ENCODE measurements around the gene CCDC187.

The CCDC187 gene

GRCh38 chr9:136297016-136297691 is 6.7 kb downstream of the CCDC187 start:
- no peak for DNase-seq

GRCh38 chr9:136296434-136297015 is 7.4 kb downstream of the CCDC187 start:
- no peak for DNase-seq

DNA sequence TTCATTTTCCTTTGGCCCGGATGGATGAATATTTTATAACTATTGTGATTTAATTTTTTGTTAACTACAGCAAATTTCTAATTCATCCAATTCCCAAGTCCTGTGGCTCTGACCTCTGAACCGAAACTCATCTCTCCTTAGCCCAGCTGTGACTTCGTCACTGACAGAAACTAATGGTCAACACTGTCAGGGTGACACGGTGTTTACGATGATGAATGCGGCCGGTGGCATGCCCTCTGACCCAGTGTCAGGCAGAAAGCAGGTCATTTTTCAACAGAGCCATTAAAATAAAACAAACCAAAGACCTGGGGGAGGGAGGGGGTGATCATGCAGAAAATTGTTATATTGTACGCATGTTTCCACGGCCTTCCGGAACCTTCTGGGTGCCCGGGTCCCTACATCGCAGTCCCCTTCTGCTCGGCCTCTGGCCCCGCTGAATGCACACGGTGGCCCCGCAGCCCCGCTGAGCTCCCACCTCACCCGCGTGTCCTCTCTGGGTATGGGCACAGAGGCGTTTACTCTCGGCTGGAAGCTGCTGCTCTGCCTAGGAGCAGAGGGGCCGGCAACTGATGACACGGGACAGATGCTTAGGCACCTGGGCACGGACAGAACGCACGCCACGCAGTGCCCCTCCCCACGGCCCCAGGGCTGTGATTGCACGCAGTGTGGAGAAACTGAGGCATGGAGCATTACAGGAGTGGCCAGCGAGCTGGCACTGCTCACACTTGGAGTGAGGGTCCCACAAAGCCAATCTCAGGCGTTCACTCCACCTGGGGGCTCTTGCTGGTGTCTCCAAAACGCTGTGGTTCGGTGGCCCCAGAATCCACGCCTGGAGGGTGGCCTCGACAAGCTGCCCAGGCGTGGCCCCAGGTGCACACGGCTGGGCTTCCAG is 8.1 kb downstream of the CCDC187 start:
- DNase-seq, result no peak

DNA sequence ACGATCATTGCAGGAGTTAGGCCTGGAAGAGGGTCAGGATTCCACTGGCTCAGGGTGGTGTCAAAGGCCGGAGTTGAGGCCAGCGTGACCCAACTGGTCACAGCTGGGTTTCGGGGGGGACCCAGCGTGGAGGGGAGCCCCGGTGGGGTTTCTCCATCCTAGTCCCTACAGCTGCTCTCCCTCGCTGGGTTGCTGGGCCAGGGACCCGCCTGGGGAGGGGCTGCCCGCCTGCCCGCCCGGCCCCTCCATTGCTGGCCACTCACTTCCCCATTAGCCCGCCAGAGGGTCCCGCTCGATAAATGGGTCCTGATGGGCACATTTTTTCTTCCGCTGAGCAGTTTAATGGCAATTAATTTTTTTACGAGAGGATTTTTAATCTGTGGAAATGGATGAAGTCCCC is 8.8 kb downstream of the CCDC187 start:
- no peak for DNase-seq

- no peak for DNase-seq
Measured at GRCh38 chr9:136294437-136294836, 9.5 kb downstream of the CCDC187 start.

GRCh38 chr9:136293476-136294077 is 10.3 kb downstream of the CCDC187 start:
- DNase-seq, result no peak

- DNase-seq, result no peak
Measured at GRCh38 chr9:136292591-136293448, 11.1 kb downstream of the CCDC187 start.

DNA sequence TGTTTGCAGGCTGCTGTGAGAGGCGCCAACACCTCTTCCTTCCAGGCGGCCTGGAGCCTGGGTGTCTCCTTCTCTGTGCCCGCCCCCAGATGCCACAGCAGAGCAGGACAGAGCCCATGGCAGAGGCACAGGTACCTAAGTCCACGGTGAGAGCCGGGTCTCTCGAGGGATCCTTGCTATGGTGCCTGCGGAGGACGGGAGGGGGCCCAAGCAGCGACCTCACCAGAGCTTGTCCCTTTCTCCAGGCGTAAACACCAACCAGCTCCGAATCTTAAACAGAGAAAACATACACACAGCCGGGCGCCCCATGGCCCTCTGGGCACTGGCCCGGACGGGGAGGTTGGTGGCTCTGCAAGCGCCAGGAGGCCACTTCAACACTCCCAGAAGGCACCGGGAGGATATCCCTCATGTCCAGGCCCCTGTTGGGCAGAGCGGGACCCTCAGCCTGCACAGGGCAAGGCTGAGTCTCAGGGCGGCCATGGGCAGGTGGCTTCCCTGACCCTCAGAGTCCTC is 11.8 kb downstream of the CCDC187 start:
- no peak for DNase-seq

DNA sequence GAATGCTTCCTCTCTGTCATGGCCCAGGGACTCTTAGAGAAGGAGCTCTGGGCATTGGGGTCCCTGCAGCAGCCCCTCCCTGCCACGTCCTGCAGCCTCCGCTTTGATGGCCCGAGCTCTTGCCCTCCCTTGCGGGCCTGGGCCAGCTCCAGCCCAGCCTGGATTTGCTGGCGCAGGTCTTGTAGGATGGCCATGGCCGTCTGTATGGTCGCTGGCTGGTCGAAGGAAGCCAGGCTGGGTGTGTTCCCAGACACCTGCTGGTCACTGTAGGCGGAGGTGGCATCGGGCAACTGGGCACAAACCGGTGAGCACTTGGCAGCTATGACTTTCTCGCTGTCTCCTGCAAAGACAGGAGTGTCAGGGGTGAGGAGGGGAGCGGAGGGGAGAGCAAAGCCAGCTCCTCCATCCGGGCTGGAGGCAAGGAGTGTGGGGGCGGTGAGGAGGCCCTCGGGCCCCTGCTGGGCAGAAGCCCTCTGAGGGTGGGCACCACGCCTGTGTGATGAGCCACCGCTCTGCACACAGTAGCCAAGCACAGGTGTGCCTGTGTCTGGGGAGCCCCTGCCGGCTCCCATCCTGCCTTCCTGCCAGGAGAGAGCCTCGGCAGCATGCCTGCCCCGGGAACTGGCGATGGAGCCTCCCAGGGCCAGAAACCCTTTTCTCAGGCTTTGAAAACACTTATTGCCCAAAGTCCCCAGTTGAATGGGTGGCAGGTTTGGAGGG is 12.4 kb downstream of the CCDC187 start:
- no peak for DNase-seq

- DNase-seq, result no peak
Measured at GRCh38 chr9:136290508-136291000, 13.3 kb downstream of the CCDC187 start.

DNA sequence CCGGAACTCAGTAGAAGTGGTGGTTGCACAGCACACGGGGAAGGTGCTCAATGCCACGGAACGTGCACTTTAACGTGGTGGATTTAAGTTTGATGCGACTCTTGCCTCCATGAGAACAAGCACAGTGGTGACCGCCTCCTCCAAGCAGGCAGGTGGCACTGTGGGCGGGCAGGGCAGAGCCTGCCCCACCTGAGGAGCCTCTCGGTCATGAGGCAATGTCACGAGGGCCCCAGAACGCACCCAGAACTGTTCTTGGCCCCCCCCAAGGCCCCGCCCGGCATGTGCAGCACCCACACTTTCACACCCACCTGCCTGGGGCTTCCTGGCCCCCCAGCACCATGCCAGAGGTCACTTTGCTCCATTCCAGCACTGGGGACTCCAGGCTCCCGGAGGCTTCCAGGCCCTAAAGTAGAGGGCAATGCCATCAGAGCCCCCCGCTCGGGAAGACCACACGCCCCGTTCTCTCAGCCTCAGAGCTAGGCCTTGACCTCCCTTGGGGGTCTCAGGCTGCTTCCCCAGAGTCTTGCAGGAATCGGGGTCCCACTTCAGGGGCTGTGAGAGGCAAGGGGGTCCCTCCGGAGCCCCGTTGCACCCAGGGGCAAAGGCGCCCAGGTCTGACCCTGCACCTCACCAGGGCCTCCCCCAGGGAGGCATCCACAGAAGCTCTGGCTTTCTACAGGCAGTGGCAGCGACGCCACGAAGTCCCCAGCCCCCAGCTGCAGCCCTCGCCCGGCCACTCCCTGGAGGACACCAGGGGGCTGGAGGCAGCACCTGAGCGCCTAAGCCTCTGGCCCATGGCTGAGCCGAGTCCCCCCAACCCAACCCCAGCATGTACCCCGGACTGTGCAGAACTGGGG is 14.0 kb downstream of the CCDC187 start:
- DNase-seq, result no peak

- DNase-seq, result no peak
Measured at GRCh38 chr9:136287960-136288753, 15.7 kb downstream of the CCDC187 start.

- DNase-seq, result no peak
Measured at GRCh38 chr9:136286987-136287379, 16.9 kb downstream of the CCDC187 start.

DNA sequence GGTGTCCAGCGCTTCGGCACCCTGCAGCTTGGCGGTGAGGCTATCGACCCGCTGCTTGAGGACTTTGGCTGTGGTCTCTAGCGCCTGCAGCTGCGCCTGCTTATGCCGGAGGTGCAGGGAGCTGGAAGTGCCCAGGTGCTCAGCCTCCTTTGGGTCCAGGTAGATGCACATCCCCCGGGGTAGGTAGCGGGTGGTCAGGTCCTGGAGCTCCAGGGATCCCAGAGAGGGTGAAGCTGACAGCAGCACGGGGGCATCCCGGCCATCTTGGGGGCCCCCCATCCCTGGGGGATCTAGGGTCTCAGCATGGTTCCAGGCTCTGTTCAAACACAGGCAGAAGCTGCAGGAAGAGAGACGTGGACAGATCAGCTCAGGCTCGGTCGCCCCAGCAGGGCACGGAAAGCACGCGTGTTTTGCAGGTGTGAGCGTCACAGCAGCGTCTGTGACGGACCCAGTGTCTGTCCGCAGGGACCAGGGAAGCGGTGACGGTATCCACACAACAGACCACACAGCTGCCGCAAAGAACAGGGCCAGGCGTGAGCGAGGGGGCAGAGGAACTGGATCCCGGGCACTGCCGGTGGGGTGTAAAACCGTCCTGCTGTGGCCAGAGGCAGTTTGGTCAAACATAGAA is 17.4 kb downstream of the CCDC187 start:
- DNase-seq, result no peak

DNA sequence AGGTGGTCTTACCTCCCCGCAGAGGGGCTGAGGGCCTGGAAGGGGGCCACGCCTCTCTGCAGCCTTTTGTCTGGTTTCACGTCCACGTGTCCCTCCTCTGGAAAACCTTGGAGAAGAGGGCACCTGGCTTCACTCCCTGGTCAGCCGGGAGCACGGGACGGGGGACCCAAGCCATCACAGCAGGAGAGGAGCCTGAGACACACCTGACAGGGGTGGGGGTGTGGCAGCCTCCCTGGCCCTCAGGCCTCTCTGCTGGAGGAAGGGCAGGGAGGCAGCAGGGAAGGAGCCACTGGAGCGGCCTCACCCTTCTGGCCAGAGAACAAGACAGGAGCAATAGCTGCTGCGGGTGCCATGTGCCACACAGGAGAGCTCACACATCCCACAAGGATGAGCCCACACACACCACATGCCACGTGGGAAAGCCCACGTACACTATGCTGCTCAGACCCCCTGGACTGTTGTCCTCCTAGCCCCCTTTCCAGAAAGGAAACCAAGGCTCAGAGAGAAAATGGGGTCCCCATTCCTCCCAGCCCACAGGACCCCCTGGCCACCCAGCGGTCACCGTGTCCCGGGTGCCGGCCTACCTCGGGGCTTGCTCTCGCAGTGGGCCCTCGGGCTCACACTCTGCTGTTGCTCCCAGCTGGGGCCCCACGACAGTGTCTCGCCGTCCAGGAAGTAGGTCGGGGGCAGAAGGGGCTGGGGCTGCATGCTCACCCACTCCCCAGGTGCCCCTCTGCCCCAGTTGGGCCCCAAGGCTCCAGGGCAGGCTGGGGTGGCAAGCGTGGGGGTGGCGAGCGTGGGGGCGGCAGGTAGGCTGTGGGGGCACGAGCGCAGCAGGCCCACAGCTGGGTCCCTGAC is 18.2 kb downstream of the CCDC187 start:
- no peak for DNase-seq

- DNase-seq, result no peak
Measured at GRCh38 chr9:136284951-136285350, 18.9 kb downstream of the CCDC187 start.

DNA sequence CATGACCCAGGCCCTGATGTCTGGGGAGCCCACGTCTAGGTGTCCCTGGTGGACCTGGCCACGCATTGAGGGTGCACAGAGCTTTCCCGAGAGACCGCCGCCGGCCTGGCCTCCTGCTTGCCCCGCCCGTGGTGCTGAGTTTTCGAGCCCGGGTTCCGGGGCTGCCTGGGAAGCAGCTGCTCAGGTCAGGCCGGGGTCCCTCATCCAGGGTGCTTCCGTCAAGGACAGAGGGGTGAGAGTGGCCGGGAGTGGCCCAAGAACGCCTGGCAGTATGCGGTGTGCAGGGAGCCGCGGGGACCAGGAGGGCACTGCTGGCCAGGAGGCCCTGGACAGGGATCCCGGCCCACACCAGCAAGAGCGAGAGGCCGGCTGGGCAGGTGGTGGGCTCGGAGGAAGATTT is 19.6 kb downstream of the CCDC187 start:
- no peak for DNase-seq
